Gastrocnemius medialis (tissue), 4 donors: ENCODE data around the gene MYRIP.

Experiments used
- CTCF ChIP-seq, 5 experiments: fragments of 450-650 bp in 3 of 5; fragments of 200-600 bp in 2 of 5; sonication (generic) in 2 of 5; IDR thresholded peaks in 4 of 5; conservative IDR thresholded peaks in 1 of 5; 1 replicate in 4 of 5; 2 replicates in 1 of 5; pipeline ENCODE4 v1.5.1; 2016 to 2019; ENCODE audit warnings: antibody characterized with exemption in 5 of 5, mild to moderate bottlenecking in 3 of 5, moderate library complexity in 3 of 5
- POLR2A ChIP-seq, 2 donors: fragments of 450-650 bp; IDR thresholded peaks; one replicate each; pipeline ENCODE4 v1.6.1; 2017; ENCODE audit warnings: antibody characterized with exemption in 2 of 2, mild to moderate bottlenecking in 2 of 2, moderate library complexity in 2 of 2

- TF ChIP-seq CTCF (IDR thresholded peaks at IDR 0.05 in 4 of 5, conservative IDR thresholded peaks at IDR 0.05 in 1 of 5), result no peak
- TF ChIP-seq POLR2A (IDR thresholded peaks at IDR 0.05), result no peak
Observed at GRCh38 chr3:40264451-40264850, 455.0 kb downstream of the MYRIP start.
